Loucy (cell line): ENCODE data around the gene ANGPTL5.

Experiments
- H2AFZ ChIP-seq: fragments of 200-600 bp; sonication (generic); 2 replicates; pipeline ENCODE4 v1.6.0; 2016; ENCODE audit warnings: antibody characterized with exemption, mild to moderate bottlenecking, low read length, moderate library complexity
- H3F3A ChIP-seq: fragments of 200-600 bp; 2 replicates; pipeline ENCODE4 v1.6.0; 2016; ENCODE audit warnings: antibody characterized with exemption, low read depth, mild to moderate bottlenecking
- H3K27me3 ChIP-seq: fragments of 200-600 bp; sonication (generic); 2 replicates; pipeline ENCODE4 v1.6.1; 2014; ENCODE audit warnings: low read length, mild to moderate bottlenecking; ENCODE audit not compliant: insufficient read depth, poor library complexity, severe bottlenecking
- H3K36me3 ChIP-seq: fragments of 200-600 bp; sonication (generic); 2 replicates; pipeline ENCODE4 v1.6.1; 2016; ENCODE audit warnings: low read length; ENCODE audit not compliant: insufficient read depth
- H3K4me1 ChIP-seq: fragments of 200-600 bp; sonication (generic); 2 replicates; pipeline ENCODE4 v1.5.1; 2014; ENCODE audit warnings: low read length, mild to moderate bottlenecking; ENCODE audit not compliant: insufficient read depth, poor library complexity, severe bottlenecking
- H3K4me2 ChIP-seq: fragments of 200-600 bp; sonication (generic); 2 replicates; pipeline ENCODE4 v1.6.0; 2014; ENCODE audit warnings: antibody characterized with exemption, low read length, low read depth, mild to moderate bottlenecking; ENCODE audit not compliant: poor library complexity, severe bottlenecking
- H3K4me3 ChIP-seq: fragments of 200-600 bp; sonication (generic); 2 replicates; pipeline ENCODE4 v1.5.1; 2014; ENCODE audit warnings: low read length, mild to moderate bottlenecking, mixed read lengths; ENCODE audit not compliant: poor library complexity, severe bottlenecking
- H3K79me2 ChIP-seq: fragments of 200-600 bp; sonication (generic); 2 replicates; pipeline ENCODE4 v1.6.1; 2014; ENCODE audit warnings: low read length; ENCODE audit not compliant: insufficient read depth
- H3K9ac ChIP-seq: fragments of 200-600 bp; sonication (generic); 2 replicates; pipeline ENCODE4 v1.6.0; 2014; ENCODE audit warnings: mild to moderate bottlenecking, low read depth, low read length, moderate library complexity; ENCODE audit not compliant: poor library complexity, severe bottlenecking
- H3K9me2 ChIP-seq: fragments of 200-600 bp; sonication (generic); replicated peaks from 2 replicates; pipeline ENCODE4 v1.6.1; 2016; ENCODE audit warnings: low read depth, low read length, mixed read lengths
- H3K9me3 ChIP-seq: fragments of 200-600 bp; sonication (generic); 2 replicates; pipeline ENCODE4 v1.6.1; 2014; ENCODE audit warnings: mild to moderate bottlenecking, antibody characterized with exemption, low read length, low read depth; ENCODE audit not compliant: insufficient read depth
- H4K20me1 ChIP-seq: fragments of 200-600 bp; sonication (generic); 2 replicates; pipeline ENCODE4 v1.6.0; 2014; ENCODE audit warnings: antibody characterized with exemption, low read length, mild to moderate bottlenecking; ENCODE audit not compliant: insufficient read depth, poor library complexity, severe bottlenecking
- CTCF ChIP-seq: fragments of 200-600 bp; sonication (generic); conservative IDR thresholded peaks from 2 replicates; pipeline ENCODE4 v1.5.1; 2014; ENCODE audit warnings: mild to moderate bottlenecking, antibody characterized with exemption, low read length
- EZH2phosphoT487 ChIP-seq: fragments of 200-600 bp; IDR thresholded peaks from 2 replicates; pipeline ENCODE4 v1.6.1; 2018; ENCODE audit warnings: antibody characterized with exemption, mild to moderate bottlenecking, moderate library complexity, borderline replicate concordance

ANGPTL5 gene

GRCh38 chr11:101909087-101909486 is 7.2 kb downstream of the ANGPTL5 start:
- no peaks in the 10 kb centered on the region for H4K20me1 ChIP-seq
- H3K79me2 ChIP-seq = no peaks in the 10 kb centered on the region
- H3K27me3 ChIP-seq = no peaks in the 10 kb centered on the region
- peak overlapping the region; percentile 10; the same call in 1 of the 2 replicates for H2AFZ ChIP-seq
- H3K4me1 ChIP-seq = no peaks in the 10 kb centered on the region
- no peaks in the 10 kb centered on the region for H3K9me3 ChIP-seq
- H3K4me2 ChIP-seq = no peak overlapping the region
- no peaks in the 10 kb centered on the region for H3K9me2 ChIP-seq
- H3K36me3 ChIP-seq = no peaks in the 10 kb centered on the region
- no peak overlapping the region for H3K4me3 ChIP-seq
- H3F3A ChIP-seq = no peaks in the 10 kb centered on the region
- no peak overlapping the region for H3K9ac ChIP-seq
- TF ChIP-seq EZH2phosphoT487 = no peak
- no peak for TF ChIP-seq CTCF

GRCh38 chr11:101907815-101908214 is 8.5 kb downstream of the ANGPTL5 start:
- no peaks in the 10 kb centered on the region for H3K9me3 ChIP-seq
- H3K27me3 ChIP-seq = no peaks in the 10 kb centered on the region
- no peaks in the 10 kb centered on the region for H4K20me1 ChIP-seq
- H3K79me2 ChIP-seq = no peaks in the 10 kb centered on the region
- H3K4me2 ChIP-seq = no peak overlapping the region
- H3F3A ChIP-seq = no peaks in the 10 kb centered on the region
- H3K36me3 ChIP-seq = no peaks in the 10 kb centered on the region
- H3K4me1 ChIP-seq = no peaks in the 10 kb centered on the region
- no peaks in the 10 kb centered on the region for H3K9me2 ChIP-seq
- no peak overlapping the region for H2AFZ ChIP-seq
- H3K9ac ChIP-seq = no peak overlapping the region
- no peak overlapping the region for H3K4me3 ChIP-seq
- TF ChIP-seq CTCF (no peak), EZH2phosphoT487 (no peak)

- Histone ChIP-seq H3F3A (no peaks in the 10 kb centered on the region), H4K20me1 (no peaks in the 10 kb centered on the region), H3K4me2 (no peak overlapping the region), H3K9me2 (no peaks in the 10 kb centered on the region), H2AFZ (no peak overlapping the region), H3K27me3 (no peaks in the 10 kb centered on the region), H3K9ac (no peak overlapping the region), H3K36me3 (no peaks in the 10 kb centered on the region), H3K9me3 (no peaks in the 10 kb centered on the region), H3K79me2 (no peaks in the 10 kb centered on the region), H3K4me3 (no peak overlapping the region), H3K4me1 (no peaks in the 10 kb centered on the region)
- TF ChIP-seq CTCF (no peak), EZH2phosphoT487 (no peak)
Observed at GRCh38 chr11:101894505-101894904, 21.8 kb downstream of the ANGPTL5 start.
